Stimulated activated CD8-positive, alpha-beta memory T cell treated with anti-CD3 and anti-CD28 coated beads, Interleukin-7, amount 100 ng/mL, for 24 hours (primary cell): ENCODE measurements around the gene TCF12.

Source experiments
- DNase-seq: peaks from one replicate; pipeline ENCODE4 v3.0.0-alpha.2; 2020; ENCODE audit warnings: low read depth

Gene TCF12

DNA sequence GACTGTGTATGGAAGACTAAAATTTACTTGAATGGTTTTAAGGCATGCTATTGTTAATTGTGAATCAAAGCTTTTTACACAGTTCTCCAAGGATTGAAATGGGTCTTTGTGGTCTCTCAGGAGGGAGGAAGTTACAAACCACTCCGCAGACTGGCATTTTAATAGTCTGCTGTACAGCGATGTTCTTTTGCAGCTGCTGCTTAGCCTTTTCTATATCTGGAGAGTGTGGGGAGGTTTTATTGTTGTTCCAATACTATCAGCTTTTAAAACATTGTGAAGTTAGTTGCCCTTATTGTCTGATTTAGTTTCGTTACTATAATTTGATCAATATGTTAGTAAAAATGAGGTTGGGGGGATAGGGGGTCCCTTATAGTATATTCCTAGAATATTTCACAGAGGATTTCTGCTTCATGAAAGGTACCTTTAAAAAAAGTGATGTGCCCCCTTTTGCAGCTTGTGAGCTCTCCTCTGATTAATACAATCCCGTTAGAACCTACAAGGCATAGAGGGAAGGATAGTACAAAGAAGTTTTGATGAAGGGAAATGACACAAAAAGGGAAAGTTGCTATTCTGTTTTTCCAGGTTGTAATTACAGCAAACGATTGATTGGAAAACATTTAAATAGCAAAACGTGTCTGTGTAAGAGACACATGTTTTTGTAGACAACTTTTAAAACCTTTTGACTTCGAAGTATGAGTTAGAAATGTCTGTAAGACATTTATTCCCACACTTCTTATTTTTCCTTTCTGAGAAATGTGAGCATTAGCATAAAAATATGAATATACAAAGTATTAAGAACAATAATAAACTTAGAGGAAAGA, 299.5 kb downstream of the TCF12 start:
- no peak for DNase-seq

DNA sequence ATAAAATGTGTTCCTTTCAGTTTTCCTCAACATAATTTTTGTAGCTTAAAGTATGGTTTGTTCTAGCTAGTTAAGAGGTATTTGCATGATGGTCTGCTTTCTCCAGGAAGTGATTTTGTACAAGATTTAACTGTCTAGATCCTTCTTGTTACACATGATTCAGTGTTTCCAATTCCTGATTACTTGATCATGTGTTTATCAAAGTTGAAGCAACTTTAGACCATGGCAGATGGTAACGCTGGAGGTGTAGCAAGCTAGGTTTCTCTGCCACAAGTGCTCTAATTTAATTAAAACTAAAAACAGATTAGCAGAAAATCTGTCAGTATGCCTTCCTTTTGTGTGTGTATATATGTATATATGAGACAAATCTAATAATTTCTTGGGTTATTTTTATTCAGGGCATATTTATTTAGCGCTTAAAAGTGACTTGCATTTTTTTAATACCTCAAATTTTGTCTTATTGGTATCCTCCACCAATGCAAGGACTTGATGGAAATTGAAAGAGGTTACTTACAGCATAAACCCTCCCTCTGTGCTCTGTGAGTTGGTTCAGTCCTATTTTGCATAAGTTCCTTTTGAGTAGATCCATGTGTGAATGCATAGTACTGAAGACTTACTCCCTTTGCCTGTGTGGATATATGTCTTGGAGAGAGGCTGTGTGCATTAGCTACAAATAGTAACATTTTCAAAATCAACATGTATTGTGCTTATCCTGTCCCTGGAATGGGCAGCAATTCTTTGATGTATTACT, 300.6 kb downstream of the TCF12 start:
- DNase-seq = no peak

DNA sequence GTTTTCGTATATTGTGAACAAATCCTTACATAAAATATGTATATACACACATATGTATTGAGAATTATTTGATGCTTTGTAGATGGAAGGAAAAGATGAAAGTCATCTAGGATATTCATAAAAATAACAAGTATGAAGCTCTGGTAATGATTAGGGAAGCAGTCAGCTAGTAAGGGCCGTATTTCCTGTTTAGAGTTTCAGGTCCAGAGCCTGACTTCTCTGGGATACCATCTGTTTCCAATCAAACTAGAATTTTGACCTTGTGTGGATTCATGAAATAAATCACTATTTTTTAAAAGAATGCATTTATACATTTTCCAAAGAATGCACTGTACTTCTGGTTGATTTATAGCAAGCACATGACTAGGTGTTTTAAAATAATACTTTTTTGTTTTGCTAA, 301.8 kb downstream of the TCF12 start:
- DNase-seq = no peak

DNA sequence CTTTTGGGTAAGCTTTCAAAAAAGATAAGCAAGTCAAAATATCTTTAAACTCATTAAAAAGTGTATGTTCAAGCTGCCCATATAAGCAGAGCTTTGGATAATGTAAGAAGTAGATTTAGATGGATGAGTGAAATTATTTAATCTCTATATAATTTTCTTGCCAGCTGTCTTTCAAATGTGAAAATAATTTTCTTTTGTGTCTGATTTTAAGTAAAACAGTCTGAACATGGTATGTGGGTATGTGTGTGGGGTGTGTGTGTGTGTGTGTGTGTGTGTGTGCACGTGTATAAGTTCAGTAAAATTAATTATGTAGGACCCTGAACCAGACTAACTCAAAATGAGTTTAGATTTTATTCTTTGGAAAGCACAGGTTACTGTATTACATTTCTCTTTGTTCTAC, 302.7 kb downstream of the TCF12 start:
- no peak for DNase-seq

DNA sequence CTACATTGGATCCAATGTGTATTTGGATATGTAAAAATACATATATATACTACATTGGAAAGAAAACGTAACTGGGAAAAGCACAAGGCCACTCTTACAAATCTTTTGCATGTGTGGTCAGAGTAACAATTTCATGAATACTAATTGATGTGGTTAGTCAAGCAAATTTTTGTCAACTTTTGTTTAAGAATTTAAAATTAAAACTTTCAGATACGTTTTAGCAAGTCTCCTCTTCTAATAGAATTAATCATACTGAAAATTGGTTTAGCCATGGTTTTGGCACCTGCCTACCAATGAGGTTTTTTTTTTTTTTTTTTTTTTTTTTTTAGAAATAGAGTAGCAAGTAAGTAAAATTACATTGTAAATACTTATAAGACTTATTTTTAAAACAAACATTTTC, 304.9 kb downstream of the TCF12 start:
- DNase-seq = no peak

GRCh38 chr15:57223887-57224286, 305.4 kb downstream of the TCF12 start:
- no peak for DNase-seq

GRCh38 chr15:57224664-57225063, 306.2 kb downstream of the TCF12 start:
- DNase-seq = no peak

DNA sequence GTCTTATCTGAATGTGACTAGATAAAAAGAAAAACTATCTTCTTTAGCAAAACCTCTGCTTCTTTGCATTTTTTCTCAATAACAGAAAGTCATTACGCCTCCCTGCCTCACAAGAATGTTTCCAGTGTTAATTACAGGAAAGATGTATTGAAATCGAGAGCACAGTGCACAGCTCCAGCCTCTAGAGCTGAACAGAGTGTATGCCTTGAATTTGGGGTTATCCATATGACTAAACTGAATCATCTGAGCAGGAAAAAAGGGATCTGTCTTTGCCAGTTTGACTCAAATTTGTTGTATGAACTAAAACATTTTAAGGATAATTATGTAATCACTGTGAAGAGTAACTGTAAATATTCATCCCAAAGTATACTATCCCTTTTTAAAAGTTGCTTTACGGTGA, 308.7 kb downstream of the TCF12 start:
- no peak for DNase-seq

DNA sequence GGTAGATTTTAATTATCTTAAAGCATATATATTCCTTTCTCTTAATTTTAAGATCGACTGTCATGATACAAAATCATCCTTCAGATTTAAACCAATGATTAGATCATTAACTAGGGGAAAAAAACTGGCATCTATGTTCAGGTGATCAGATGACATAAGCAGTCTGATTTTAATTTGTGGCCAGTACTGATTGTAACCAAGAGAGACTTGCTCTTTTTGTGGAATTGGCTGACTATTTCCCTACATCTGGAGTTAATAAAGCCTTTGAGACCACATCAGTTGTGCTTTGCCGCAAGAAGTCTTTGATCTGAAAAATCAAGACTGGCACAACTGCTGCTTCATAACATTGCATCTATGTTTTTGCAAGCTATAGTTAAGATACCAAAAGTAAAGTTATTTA, 309.5 kb downstream of the TCF12 start:
- no peak for DNase-seq

DNA sequence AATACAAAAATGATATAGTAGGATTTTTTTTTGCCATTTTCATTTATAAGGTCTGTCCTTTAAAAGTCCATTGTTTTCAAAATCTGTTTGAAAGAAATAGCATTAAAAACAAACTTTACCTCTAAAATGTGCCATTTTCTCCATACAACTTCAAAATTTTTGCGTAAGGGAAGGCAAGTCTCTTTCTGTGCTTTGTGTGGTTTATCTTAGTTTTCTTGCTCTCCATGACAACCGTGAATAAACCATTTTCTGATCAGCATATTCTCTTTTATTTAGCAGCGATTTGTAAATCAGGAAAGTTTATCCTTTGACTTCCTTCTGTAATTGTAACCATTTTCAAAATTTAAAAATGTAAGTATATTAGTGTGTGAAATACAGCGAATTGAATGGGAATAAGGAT, 310.0 kb downstream of the TCF12 start:
- DNase-seq = no peak

DNA sequence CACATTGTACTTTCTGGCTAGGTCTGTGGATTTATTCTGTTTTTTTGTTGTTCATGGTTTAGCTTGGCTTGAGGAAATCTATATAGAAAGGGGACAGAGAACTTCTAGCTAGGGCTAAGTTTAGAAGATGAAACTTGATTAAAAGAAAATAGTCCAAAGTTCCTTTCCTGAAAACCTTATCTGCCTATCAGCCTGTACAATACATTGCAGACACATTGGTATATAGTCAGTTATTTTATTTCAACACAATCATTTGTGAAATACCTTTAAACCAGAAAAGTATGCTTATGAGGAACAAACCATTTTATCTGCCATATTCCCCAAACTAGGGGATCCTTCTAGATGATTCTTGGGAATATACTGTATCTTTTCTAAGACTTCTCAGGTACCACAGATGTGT, 310.6 kb downstream of the TCF12 start:
- no peak for DNase-seq

DNA sequence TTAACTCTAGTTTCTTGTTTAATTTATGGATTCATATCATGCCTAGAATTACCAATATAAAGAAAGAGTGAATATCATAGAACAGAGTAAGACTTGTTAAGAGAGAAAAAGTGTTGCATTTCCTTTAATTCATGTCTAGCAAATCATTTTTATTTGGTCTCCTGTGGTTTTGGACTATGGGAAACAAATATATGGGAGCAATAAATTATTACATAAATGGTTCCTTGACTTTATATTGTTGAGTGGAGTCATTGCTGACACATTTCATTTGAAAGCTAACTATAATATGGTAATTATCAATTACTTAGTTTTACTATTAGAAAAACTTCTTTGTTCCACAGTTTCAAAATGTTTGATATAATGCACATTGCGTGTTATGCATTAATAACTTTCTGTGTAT, 313.1 kb downstream of the TCF12 start:
- no peak for DNase-seq

- no peak for DNase-seq
These were observed 315.7 kb downstream of the TCF12 start for GRCh38 chr15:57234156-57234555.

GRCh38 chr15:57235186-57235585, 316.7 kb downstream of the TCF12 start:
- no peak for DNase-seq

- no peak for DNase-seq
These were observed 317.4 kb downstream of the TCF12 start for GRCh38 chr15:57235873-57236272.

DNA sequence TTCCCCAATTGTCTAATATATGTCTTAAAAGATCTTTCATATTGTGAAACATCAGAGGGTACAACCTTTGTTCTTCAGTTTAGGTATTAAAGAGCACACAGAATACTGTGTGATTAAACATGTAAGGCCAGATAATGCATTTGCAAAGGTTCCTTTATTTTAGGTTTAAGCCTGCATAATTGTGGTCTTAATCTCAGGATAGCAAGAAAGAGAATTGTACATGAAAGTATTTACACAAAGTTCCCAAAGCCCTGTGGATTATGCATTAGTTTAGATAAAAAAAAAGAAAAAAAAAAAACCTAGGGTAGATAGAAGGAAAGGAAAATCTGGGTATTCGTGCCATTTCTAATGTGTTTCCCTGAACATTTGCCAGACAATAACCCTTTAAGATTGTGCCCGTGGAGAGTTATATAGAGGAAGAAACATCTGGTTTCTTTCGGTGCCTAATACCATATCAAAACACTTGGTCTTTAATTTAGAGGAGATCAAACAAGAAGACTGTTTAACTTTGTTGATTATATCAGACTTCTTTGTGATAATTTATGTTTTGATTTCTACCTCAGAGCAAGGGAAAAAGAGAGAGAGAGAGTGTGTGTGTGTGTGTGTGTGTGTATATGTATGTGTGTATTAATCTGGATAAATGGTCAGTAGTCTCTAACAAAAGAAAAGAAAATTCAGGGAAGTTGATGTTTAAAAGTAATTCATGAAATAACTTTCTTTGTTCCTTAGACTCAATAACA, 318.3 kb downstream of the TCF12 start:
- no peak for DNase-seq

- DNase-seq = no peak
These were observed 318.8 kb downstream of the TCF12 start for GRCh38 chr15:57237301-57237642.

- DNase-seq = no peak
These were observed 319.2 kb downstream of the TCF12 start for GRCh38 chr15:57237676-57238075.

- no peak for DNase-seq
These were observed 326.7 kb downstream of the TCF12 start for GRCh38 chr15:57245130-57245529.

GRCh38 chr15:57245714-57246113, 327.3 kb downstream of the TCF12 start:
- DNase-seq = no peak

- DNase-seq = no peak
These were observed 329.6 kb downstream of the TCF12 start for GRCh38 chr15:57248074-57248473.

GRCh38 chr15:57251308-57251707, 332.9 kb downstream of the TCF12 start:
- DNase-seq = no peak

- DNase-seq = no peak
These were observed 333.5 kb downstream of the TCF12 start for GRCh38 chr15:57251941-57252340.
